ENCODE data around the gene NRXN3. TPM values are rescaled to one million over a fixed set of nuclear protein-coding genes. Genes with fewer than 3 reads are reported as not detected.

The NRXN3 gene
- polyA plus RNA-seq, 1 of the 3 experiments (the other 2 are of a cell fraction), result 1.6 TPM

- TF ChIP-seq, protein P1, sequence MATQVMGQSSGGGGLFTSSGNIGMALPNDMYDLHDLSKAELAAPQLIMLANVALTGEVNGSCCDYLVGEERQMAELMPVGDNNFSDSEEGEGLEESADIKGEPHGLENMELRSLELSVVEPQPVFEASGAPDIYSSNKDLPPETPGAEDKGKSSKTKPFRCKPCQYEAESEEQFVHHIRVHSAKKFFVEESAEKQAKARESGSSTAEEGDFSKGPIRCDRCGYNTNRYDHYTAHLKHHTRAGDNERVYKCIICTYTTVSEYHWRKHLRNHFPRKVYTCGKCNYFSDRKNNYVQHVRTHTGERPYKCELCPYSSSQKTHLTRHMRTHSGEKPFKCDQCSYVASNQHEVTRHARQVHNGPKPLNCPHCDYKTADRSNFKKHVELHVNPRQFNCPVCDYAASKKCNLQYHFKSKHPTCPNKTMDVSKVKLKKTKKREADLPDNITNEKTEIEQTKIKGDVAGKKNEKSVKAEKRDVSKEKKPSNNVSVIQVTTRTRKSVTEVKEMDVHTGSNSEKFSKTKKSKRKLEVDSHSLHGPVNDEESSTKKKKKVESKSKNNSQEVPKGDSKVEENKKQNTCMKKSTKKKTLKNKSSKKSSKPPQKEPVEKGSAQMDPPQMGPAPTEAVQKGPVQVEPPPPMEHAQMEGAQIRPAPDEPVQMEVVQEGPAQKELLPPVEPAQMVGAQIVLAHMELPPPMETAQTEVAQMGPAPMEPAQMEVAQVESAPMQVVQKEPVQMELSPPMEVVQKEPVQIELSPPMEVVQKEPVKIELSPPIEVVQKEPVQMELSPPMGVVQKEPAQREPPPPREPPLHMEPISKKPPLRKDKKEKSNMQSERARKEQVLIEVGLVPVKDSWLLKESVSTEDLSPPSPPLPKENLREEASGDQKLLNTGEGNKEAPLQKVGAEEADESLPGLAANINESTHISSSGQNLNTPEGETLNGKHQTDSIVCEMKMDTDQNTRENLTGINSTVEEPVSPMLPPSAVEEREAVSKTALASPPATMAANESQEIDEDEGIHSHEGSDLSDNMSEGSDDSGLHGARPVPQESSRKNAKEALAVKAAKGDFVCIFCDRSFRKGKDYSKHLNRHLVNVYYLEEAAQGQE (IDR thresholded peaks at IDR 0.05; ENCODE audit: low read depth, low read length), result no peak
- TF ChIP-seq TEAD4 (IDR thresholded peaks at IDR 0.05; ENCODE audit: borderline replicate concordance, insufficient read depth) (no peak), RFX5 (IDR thresholded peaks at IDR 0.05; ENCODE audit: low read length) (no peak), FOXM1 (IDR thresholded peaks at IDR 0.05; ENCODE audit: low read depth) (no peak)
Observed at GRCh38 chr14:78746086-78746595, 576.0 kb downstream of the NRXN3 start (continued).

- no peak overlapping the region for H2AFZ ChIP-seq (ENCODE audit: low read depth)
- H3K27ac ChIP-seq (ENCODE audit: low read depth in 2 of 2, low read length in 1 of 2), result no peak overlapping the region
- no peak for DNase-seq
- H3K27me3 ChIP-seq (ENCODE audit: insufficient read depth), result no peaks in the 10 kb centered on the region
- no peaks in the 10 kb centered on the region for H3K9me3 ChIP-seq
- no peaks in the 10 kb centered on the region for H3K9me2 ChIP-seq
- H3K4me3 ChIP-seq (ENCODE audit: low read depth in 2 of 2, low read length in 1 of 2), result no peak overlapping the region
- no peak overlapping the region for H3K9ac ChIP-seq
- H3K4me1 ChIP-seq (ENCODE audit: control insufficient read depth in 1 of 2, insufficient read depth in 2 of 2, low read depth in 1 of 2, low read length in 1 of 2), result no peaks in the 10 kb centered on the region
- 14% methylated on average over 2 of the region's 2 CpGs for WGBS (ENCODE audit: low lambda C conversion rate)
- H4K20me1 ChIP-seq (ENCODE audit: insufficient read depth), result no peaks in the 10 kb centered on the region
- no peaks in the 10 kb centered on the region for H3F3A ChIP-seq (replicated peaks; ENCODE audit: insufficient read depth)
- H3K36me3 ChIP-seq (replicated peaks in 1 of 2; ENCODE audit: control insufficient read depth in 1 of 2, insufficient read depth in 2 of 2, low read length in 1 of 2), result no peaks in the 10 kb centered on the region
- ChIA-PET POLR2A (no interaction called here), CTCF (no interaction called here)
- no peak for TF ChIP-seq SMC3 (IDR thresholded peaks at IDR 0.05; ENCODE audit: low read depth, low read length)
- no peak for TF ChIP-seq MXI1 (IDR thresholded peaks at IDR 0.05; ENCODE audit: low read depth, low read length)
- TF ChIP-seq, protein P1 (IDR thresholded peaks at IDR 0.05; ENCODE audit: low read depth, low read length), result no peak
- TF ChIP-seq YY1 (IDR thresholded peaks at IDR 0.05; ENCODE audit: low read depth), result no peak
- TF ChIP-seq TEAD4 (IDR thresholded peaks at IDR 0.05; ENCODE audit: borderline replicate concordance, insufficient read depth), result no peak
- TF ChIP-seq, protein P2, sequence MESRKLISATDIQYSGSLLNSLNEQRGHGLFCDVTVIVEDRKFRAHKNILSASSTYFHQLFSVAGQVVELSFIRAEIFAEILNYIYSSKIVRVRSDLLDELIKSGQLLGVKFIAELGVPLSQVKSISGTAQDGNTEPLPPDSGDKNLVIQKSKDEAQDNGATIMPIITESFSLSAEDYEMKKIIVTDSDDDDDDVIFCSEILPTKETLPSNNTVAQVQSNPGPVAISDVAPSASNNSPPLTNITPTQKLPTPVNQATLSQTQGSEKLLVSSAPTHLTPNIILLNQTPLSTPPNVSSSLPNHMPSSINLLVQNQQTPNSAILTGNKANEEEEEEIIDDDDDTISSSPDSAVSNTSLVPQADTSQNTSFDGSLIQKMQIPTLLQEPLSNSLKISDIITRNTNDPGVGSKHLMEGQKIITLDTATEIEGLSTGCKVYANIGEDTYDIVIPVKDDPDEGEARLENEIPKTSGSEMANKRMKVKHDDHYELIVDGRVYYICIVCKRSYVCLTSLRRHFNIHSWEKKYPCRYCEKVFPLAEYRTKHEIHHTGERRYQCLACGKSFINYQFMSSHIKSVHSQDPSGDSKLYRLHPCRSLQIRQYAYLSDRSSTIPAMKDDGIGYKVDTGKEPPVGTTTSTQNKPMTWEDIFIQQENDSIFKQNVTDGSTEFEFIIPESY (IDR thresholded peaks at IDR 0.05; ENCODE audit: borderline replicate concordance, low read depth), result no peak
- TF ChIP-seq JUND (IDR thresholded peaks at IDR 0.05), result no peak
- no peak for TF ChIP-seq CHD2 (IDR thresholded peaks at IDR 0.05; ENCODE audit: low read length, partially characterized antibody)
- no peak for TF ChIP-seq FOXJ3 (CRISPR knock-in tag; IDR thresholded peaks at IDR 0.05)
- TF ChIP-seq RFX5 (IDR thresholded peaks at IDR 0.05; ENCODE audit: low read length), result no peak
- no peak for TF ChIP-seq SIN3A (IDR thresholded peaks at IDR 0.05; ENCODE audit: borderline replicate concordance, low read depth, low read length)
- TF ChIP-seq NRF1 (IDR thresholded peaks at IDR 0.05; ENCODE audit: low read depth, low read length), result no peak
- TF ChIP-seq RAD21 (IDR thresholded peaks at IDR 0.05; ENCODE audit: low read length), result no peak
- TF ChIP-seq TAF1 (IDR thresholded peaks at IDR 0.05; ENCODE audit: borderline replicate concordance, low read depth, low read length), result no peak
- TF ChIP-seq EP300 (IDR thresholded peaks at IDR 0.05; ENCODE audit: borderline replicate concordance in 1 of 2, low read depth in 1 of 2, low read length in 1 of 2), result no peak
- no peak for TF ChIP-seq TCF12 (IDR thresholded peaks at IDR 0.05)
- TF ChIP-seq RXRA (IDR thresholded peaks at IDR 0.05; ENCODE audit: borderline replicate concordance, low read depth), result no peak
- TF ChIP-seq, protein P3, sequence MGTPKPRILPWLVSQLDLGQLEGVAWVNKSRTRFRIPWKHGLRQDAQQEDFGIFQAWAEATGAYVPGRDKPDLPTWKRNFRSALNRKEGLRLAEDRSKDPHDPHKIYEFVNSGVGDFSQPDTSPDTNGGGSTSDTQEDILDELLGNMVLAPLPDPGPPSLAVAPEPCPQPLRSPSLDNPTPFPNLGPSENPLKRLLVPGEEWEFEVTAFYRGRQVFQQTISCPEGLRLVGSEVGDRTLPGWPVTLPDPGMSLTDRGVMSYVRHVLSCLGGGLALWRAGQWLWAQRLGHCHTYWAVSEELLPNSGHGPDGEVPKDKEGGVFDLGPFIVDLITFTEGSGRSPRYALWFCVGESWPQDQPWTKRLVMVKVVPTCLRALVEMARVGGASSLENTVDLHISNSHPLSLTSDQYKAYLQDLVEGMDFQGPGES (IDR thresholded peaks at IDR 0.05; ENCODE audit: low read depth, low read length), result no peak
- H3K4me2 ChIP-seq, result no peak overlapping the region
- no peaks in the 10 kb centered on the region for H3K79me2 ChIP-seq (ENCODE audit: insufficient read depth)
Observed at GRCh38 chr14:78747813-78748212, 577.6 kb downstream of the NRXN3 start.

Data from SK-N-SH (cell line).